IMR-90 (cell line): ENCODE results near the gene OR1F1.

Experiments
- CEBPB ChIP-seq: IDR thresholded peaks from 2 replicates; pipeline ENCODE4 v1.6.1; 2012; ENCODE audit warnings: low read depth, low read length, improper control_type of control experiment
- CHD1 ChIP-seq: IDR thresholded peaks from 2 replicates; pipeline ENCODE4 v1.6.1; 2012; ENCODE audit warnings: low read depth, low read length, improper control_type of control experiment
- CTCF ChIP-seq: conservative IDR thresholded peaks from 2 replicates; pipeline ENCODE4 v1.5.1; 2012; ENCODE audit warnings: mild to moderate bottlenecking, low read depth, low read length, improper control_type of control experiment
- FOS ChIP-seq: fragments of 150-350 bp; IDR thresholded peaks from 2 replicates; pipeline ENCODE4 v1.6.1; 2016; ENCODE audit warnings: low read depth, low read length
- MAZ ChIP-seq: IDR thresholded peaks from 2 replicates; pipeline ENCODE4 v1.6.1; 2012; ENCODE audit warnings: low read depth, mild to moderate bottlenecking, low read length, improper control_type of control experiment, moderate library complexity, borderline replicate concordance
- POLR2A ChIP-seq: IDR thresholded peaks from 2 replicates; pipeline ENCODE4 v1.6.1; 2012; ENCODE audit warnings: mild to moderate bottlenecking, low read depth, low read length
- RAD21 ChIP-seq: IDR thresholded peaks from 2 replicates; pipeline ENCODE4 v1.6.1; 2012; ENCODE audit warnings: low read length, improper control_type of control experiment
- RCOR1 ChIP-seq: IDR thresholded peaks from 2 replicates; pipeline ENCODE4 v1.6.1; 2012; ENCODE audit warnings: mild to moderate bottlenecking, low read length, improper control_type of control experiment; ENCODE audit not compliant: insufficient replicate concordance

- TF ChIP-seq CTCF (no peak), POLR2A (no peak), MAZ (no peak), CEBPB (no peak), FOS (no peak), CHD1 (no peak), RCOR1 (no peak), RAD21 (no peak)
Measured at GRCh38 chr16:3246876-3247275, 58.9 kb downstream of the OR1F1 start.
